HG03066 (cell line): ENCODE measurements around the gene RAF1.
"Not testable (repeated sequence)": the region's sequence is repeated elsewhere in the genome, so short reads cannot be mapped to it uniquely, and the experiment has no call there.

Experiments
- ATAC-seq: cut with Tn5 transposase; IDR thresholded peaks from one replicate; pipeline ENCODE4 v1.9.1; 2021; ENCODE audit warnings: low read depth; ENCODE audit not compliant: unreplicated experiment

The RAF1 gene

GRCh38 chr3:12566976-12567375, 96.9 kb downstream of the RAF1 start:
- ATAC-seq = no peak

GRCh38 chr3:12562451-12562850, 101.5 kb downstream of the RAF1 start:
- ATAC-seq = no peak

GRCh38 chr3:12561397-12561796, 102.5 kb downstream of the RAF1 start:
- ATAC-seq = no peak

GRCh38 chr3:12560505-12561190, 103.3 kb downstream of the RAF1 start:
- ATAC-seq = no peak

GRCh38 chr3:12559520-12559919, 104.4 kb downstream of the RAF1 start:
- ATAC-seq = no peak

- ATAC-seq = no peak
These were observed 105.2 kb downstream of the RAF1 start for GRCh38 chr3:12558706-12559105.

- no peak for ATAC-seq
These were observed 106.3 kb downstream of the RAF1 start for GRCh38 chr3:12557473-12558100.

GRCh38 chr3:12556690-12557472, 107.0 kb downstream of the RAF1 start, which contains the start of gene MKRN2:
Gene MKRN2 (plus strand): TSS chr3:12557087. CDS start chr3:12557151, 64 bp downstream.
- ATAC-seq = peak; percentile 71

- ATAC-seq = peak; percentile 11
These were observed 107.6 kb downstream of the RAF1 start for GRCh38 chr3:12556314-12556689.

GRCh38 chr3:12553921-12554391, 110.0 kb downstream of the RAF1 start:
- no peak for ATAC-seq

GRCh38 chr3:12549971-12550760, 113.8 kb downstream of the RAF1 start:
- ATAC-seq = no peak

- no peak for ATAC-seq
These were observed 118.5 kb downstream of the RAF1 start, which contains the start of gene MKRN2OS for GRCh38 chr3:12545473-12545791. Gene MKRN2OS (minus strand): TSS chr3:12545499. CDS start chr3:12545464, 35 bp downstream.

GRCh38 chr3:12544652-12545472, 119.1 kb downstream of the RAF1 start:
- ATAC-seq = no peak

GRCh38 chr3:12543497-12543896, 120.4 kb downstream of the RAF1 start:
- not testable (repeated sequence) for ATAC-seq

GRCh38 chr3:12541625-12542024, 122.3 kb downstream of the RAF1 start:
- ATAC-seq = no peak

- ATAC-seq = no peak
These were observed 127.5 kb downstream of the RAF1 start for GRCh38 chr3:12536423-12536822.
